Neural crest cell (in vitro differentiated cells): Measurements from ENCODE around the gene UNC45A. TPM values are rescaled to one million over a fixed set of nuclear protein-coding genes. Genes with fewer than 3 reads are reported as not detected.

Experiments used
- DNase-seq: peaks from one replicate; pipeline ENCODE4 v3.0.0; 2021; ENCODE audit warnings: low read depth, mixed read lengths, low spot score
- H3K27ac Mint-ChIP-seq: one replicate; pipeline ENCODE4 v1.8.0; 2021; ENCODE audit warnings: mild to moderate bottlenecking, mixed read lengths; ENCODE audit not compliant: unreplicated experiment
- H3K27me3 Mint-ChIP-seq: 2 replicates; pipeline ENCODE4 v1.8.0; 2021; ENCODE audit warnings: low read depth, mild to moderate bottlenecking, mixed read lengths
- H3K36me3 Mint-ChIP-seq: 2 replicates; pipeline ENCODE4 v1.8.0; 2021; ENCODE audit warnings: low read depth, mild to moderate bottlenecking, mixed read lengths
- H3K4me1 Mint-ChIP-seq: 2 replicates; pipeline ENCODE4 v1.8.0; 2021; ENCODE audit warnings: mixed read lengths
- H3K4me3 Mint-ChIP-seq: one replicate; pipeline ENCODE4 v1.8.0; 2021; ENCODE audit warnings: mild to moderate bottlenecking, mixed read lengths
- H3K9me3 Mint-ChIP-seq: 2 replicates; pipeline ENCODE4 v1.8.0; 2021; ENCODE audit warnings: mixed read lengths
- total RNA-seq: library from RNA; stranded (reverse); gene quantifications from 2 replicates; pipeline ENCODE4 v1.2.1, GENCODE V29; 2021
- TF ChIP-seq, protein P1 (sequence below): fragments of 200-600 bp; sonication (generic); conservative IDR thresholded peaks from 2 replicates; pipeline ENCODE4 v1.5.0; 2021; ENCODE audit warnings: antibody characterized with exemption, mild to moderate bottlenecking

The UNC45A gene
- total RNA-seq, 1 donor from 2014 or later, result 65.4 TPM

DNA sequence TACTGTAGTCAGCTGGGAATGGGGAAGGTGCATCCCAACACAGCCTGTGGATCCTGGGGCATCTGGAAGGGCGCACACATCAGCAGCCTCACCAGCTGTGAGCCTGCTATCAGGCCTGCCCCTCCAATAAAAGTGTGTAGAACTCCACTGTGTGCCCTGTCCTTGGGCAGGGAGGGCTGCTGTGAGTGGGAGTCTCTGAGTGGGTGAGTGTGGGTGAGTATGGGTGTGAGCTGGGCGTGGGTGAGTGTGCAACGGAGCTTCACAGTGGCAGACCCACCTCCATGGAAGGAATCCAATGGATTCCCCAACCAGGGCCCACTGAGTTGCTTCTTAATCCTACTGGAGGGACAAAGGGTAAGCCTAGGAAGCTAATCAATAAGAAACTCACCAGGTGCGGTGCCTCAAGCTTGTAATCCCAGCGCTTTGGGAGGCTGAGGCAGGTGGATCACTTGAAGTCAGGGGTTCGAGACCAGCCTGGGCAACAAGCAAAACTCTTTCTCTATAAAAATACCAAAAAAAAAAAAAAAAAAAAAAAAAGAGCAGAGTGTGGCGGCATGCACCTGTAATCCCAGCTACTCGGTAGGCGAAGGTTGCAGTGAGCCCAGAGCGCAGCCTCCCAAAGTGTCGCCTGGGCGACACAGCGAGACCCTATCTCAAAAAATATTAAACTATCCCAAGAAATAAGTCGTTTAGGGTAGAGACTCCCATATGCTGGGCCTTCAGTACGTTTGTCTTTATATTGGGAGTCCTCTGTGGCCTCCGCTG lies 19.0 kb downstream of the UNC45A start:
- no peak for DNase-seq

DNA sequence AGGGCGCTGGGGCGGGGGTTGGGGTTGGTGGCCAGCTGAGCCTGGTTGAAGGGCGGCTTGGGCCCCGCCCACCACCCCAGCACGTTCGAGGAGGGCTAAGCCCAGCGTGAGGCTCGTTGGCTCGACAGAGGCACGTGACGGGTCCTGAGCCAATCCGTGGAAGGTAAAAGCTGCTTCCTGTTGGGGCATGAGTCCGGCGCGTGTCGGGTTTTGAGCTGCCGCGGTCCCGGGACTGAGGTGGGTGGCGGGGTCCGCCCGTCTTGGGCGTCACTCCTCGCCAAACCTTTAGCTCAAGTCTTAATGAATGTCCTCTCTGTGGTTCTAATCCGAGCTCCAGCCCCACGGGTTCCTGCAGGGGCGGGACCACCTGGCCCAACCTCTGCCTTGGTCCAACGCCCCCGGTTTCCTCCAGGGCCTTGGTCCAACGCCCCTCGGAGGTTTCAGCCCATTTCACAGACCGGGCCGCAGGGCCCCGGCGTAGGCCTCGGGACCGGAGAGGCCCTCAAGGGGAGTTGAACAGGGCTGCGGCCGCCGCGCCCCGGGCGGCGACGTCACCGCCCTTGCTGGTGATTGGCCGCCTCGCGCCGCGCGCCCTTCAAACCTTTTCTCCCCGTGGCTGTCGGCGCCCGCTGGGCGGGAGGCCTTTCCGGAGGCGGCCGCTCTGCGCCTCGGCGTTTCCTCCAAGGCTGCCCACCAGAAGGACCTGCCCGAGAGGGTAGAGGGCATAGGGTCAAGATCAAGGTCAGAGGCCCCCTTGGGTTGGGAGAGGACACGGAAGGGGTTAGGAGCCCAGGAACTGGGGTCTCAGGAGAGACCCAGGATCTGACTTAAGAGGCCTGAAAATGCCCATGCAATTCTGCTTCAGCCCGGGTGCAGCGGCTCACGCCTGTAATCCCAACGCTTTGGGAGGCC lies 19.9 kb downstream of the UNC45A start, which contains the start of gene RCCD1:
Gene RCCD1 (plus strand): TSS at position 173 of the 912 bp plus-strand sequence. CDS start 1,851 bp downstream, outside the sequence.
- H3K27ac Mint-ChIP-seq, result peak within 1 kb of the TSS; percentile 83
- peaks cover 23% of the 10 kb centered on the region for H3K4me1 Mint-ChIP-seq
- peak within 1 kb of the TSS; percentile 88 for H3K4me3 Mint-ChIP-seq
- H3K27me3 Mint-ChIP-seq, result peaks cover 3% of the 10 kb centered on the region
- TF ChIP-seq, protein P1, sequence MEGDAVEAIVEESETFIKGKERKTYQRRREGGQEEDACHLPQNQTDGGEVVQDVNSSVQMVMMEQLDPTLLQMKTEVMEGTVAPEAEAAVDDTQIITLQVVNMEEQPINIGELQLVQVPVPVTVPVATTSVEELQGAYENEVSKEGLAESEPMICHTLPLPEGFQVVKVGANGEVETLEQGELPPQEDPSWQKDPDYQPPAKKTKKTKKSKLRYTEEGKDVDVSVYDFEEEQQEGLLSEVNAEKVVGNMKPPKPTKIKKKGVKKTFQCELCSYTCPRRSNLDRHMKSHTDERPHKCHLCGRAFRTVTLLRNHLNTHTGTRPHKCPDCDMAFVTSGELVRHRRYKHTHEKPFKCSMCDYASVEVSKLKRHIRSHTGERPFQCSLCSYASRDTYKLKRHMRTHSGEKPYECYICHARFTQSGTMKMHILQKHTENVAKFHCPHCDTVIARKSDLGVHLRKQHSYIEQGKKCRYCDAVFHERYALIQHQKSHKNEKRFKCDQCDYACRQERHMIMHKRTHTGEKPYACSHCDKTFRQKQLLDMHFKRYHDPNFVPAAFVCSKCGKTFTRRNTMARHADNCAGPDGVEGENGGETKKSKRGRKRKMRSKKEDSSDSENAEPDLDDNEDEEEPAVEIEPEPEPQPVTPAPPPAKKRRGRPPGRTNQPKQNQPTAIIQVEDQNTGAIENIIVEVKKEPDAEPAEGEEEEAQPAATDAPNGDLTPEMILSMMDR, result peak; percentile 21
- H3K9me3 Mint-ChIP-seq, result no peaks in the 10 kb centered on the region
- peaks cover 10% of the 10 kb centered on the region for H3K36me3 Mint-ChIP-seq
- DNase-seq, result peak; percentile 75

More for the DNA sequence above, 19.0 kb downstream of the UNC45A start:
- Mint-ChIP-seq H3K27ac (no peak overlapping the region), H3K4me1 (peaks cover 18% of the 10 kb centered on the region), H3K9me3 (no peaks in the 10 kb centered on the region), H3K4me3 (peak overlapping the region; percentile 88), H3K27me3 (peaks cover 3% of the 10 kb centered on the region), H3K36me3 (peaks cover 6% of the 10 kb centered on the region)
- TF ChIP-seq, protein P1, result no peak

DNA sequence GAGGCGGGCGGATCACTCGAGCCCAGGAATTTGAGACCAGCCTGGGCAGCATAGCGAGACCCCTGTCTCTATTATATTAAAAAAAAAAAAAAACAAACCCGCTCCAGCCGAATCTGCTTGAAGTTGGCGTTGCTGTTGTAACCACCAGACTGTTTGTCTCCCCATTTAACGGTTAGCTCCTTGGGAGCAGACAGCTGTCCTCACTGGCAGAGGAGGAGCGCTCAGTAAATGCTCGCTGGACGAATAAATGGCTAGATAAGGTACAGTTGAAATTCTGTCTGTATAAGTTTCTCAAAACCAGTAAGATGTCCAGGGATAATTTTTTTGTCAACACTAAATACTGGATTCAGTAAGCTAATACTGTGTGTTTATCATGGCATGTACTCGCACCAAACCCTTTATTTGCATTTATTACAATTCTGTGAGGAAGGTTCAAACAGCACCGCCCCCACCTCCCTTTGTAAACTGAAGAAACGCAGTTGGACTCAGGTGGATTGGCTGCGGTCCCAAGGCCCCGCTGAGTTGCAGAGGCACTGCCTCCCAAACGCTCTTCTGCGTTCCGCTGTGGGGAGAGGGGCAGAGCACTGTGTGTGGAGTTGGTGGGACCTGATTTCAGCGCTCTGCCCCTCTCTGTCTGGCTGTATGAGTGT lies 20.7 kb downstream of the UNC45A start:
- Mint-ChIP-seq H3K4me1 (peaks cover 23% of the 10 kb centered on the region), H3K9me3 (no peaks in the 10 kb centered on the region), H3K36me3 (peaks cover 11% of the 10 kb centered on the region), H3K27ac (peak overlapping the region; percentile 72), H3K27me3 (peaks cover 3% of the 10 kb centered on the region), H3K4me3 (peak overlapping the region; percentile 88)
- TF ChIP-seq, protein P1, result peak; percentile 1
- no peak for DNase-seq

DNA sequence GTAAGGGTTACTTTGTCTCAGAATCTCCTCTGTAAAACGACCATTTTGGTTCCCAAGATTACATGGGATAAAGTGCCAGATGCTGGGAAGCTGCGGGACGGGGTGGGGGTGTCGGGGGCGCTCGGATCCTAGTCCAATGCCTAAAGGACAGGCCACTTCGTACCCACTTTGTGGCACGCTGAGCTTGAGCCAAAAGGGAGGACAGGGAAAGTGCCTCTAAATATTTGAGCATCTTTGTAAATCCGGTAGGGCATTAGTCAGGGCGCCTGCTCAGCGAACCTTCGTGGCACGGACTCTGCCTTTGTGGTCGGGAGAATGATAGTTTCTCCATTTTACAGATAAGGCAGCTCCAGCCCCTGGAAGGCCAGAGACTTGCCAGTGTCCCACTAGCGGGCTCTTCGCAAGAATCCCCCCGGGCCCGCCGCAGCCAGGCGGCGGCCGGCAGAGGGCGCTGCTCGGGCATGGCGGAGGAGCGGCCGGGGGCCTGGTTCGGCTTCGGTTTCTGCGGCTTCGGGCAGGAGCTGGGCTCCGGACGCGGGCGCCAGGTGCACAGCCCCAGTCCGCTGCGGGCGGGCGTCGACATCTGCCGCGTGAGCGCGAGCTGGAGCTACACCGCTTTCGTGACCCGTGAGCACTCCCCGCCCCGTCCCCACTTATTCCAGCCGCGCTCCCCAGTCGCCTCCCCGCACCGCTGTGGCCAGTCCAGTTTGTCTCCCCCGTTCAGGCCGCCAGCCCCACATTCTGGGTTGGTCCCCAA lies 21.4 kb downstream of the UNC45A start:
- DNase-seq, result peak; percentile 75
- Mint-ChIP-seq H3K4me1 (peaks cover 23% of the 10 kb centered on the region), H3K36me3 (peaks cover 14% of the 10 kb centered on the region), H3K27me3 (peaks cover 3% of the 10 kb centered on the region), H3K9me3 (no peaks in the 10 kb centered on the region), H3K4me3 (peak overlapping the region; percentile 88), H3K27ac (peak overlapping the region; percentile 72)
- TF ChIP-seq, protein P1, result peak; percentile 97
